OCI-LY7 (cell line): ENCODE results near the gene MFSD6L. TPM values are rescaled to one million over a fixed set of nuclear protein-coding genes. Genes with fewer than 3 reads are reported as not detected.

ENCODE experiments used
- Bru-seq: library from RNA; stranded (reverse); fragments of 400-500 nt; gene quantifications from one replicate; lab custom pipeline; 2021; lab: Mats Ljungman, UMichigan
- BruChase-seq, 2 experiments: library from RNA; stranded (reverse); fragments of 400-500 nt; gene quantifications; one replicate each; lab custom pipeline; 2021; lab: Mats Ljungman, UMichigan
- BruUV-seq: library from RNA; stranded (reverse); fragments of 400-500 nt; replicated peaks from 2 replicates; lab custom pipeline; 2021; lab: Mats Ljungman, UMichigan
- CTCF ChIA-PET: fragments of 300-600 bp; sonication (Branson Sonifier 250); formaldehyde crosslinking; loops from one replicate; lab custom pipeline; 2022; ENCODE audit warnings: antibody characterized with exemption; ENCODE audit not compliant: unreplicated experiment; lab: Charles Lee
- POLR2A ChIA-PET: fragments of 300-600 bp; sonication (Branson Sonifier 250); formaldehyde crosslinking; loops from one replicate; lab custom pipeline; 2022; ENCODE audit warnings: antibody characterized with exemption; lab: Charles Lee
- DNase-seq: peaks from one replicate; pipeline ENCODE4 v3.0.0-alpha.2; 2015; ENCODE audit warnings: low spot score
- H2AFZ ChIP-seq: fragments of 200-600 bp; sonication (generic), shearing (Covaris generic); 2 replicates; pipeline ENCODE4 v1.6.1; 2014; ENCODE audit warnings: mild to moderate bottlenecking, antibody characterized with exemption, low read length, moderate library complexity
- H3K27ac ChIP-seq: fragments of 200-600 bp; sonication (generic); 2 replicates; pipeline ENCODE4 v1.5.1; 2014; ENCODE audit warnings: mixed run types, low read depth, mild to moderate bottlenecking, moderate library complexity, low read length, inconsistent platforms; ENCODE audit not compliant: poor library complexity, severe bottlenecking
- H3K36me3 ChIP-seq: fragments of 200-600 bp; sonication (generic); 2 replicates; pipeline ENCODE4 v1.6.1; 2014; ENCODE audit warnings: mild to moderate bottlenecking, antibody characterized with exemption, low read length, moderate library complexity, mixed read lengths; ENCODE audit not compliant: insufficient read depth
- H3K4me1 ChIP-seq: fragments of 200-600 bp; sonication (generic); 2 replicates; pipeline ENCODE4 v1.5.1; 2014; ENCODE audit warnings: mild to moderate bottlenecking, low read length; ENCODE audit not compliant: insufficient read depth, poor library complexity, severe bottlenecking
- H3K4me2 ChIP-seq: fragments of 200-600 bp; sonication (generic); 2 replicates; pipeline ENCODE4 v1.6.1; 2014; ENCODE audit warnings: mild to moderate bottlenecking, low read length
- H3K4me3 ChIP-seq: fragments of 200-600 bp; sonication (generic); 2 replicates; pipeline ENCODE4 v1.5.1; 2014; ENCODE audit warnings: mild to moderate bottlenecking, low read depth, low read length; ENCODE audit not compliant: poor library complexity, severe bottlenecking
- H3K79me2 ChIP-seq: fragments of 200-600 bp; sonication (generic); 2 replicates; pipeline ENCODE4 v1.6.1; 2016; ENCODE audit warnings: low read depth, mild to moderate bottlenecking, low read length, moderate library complexity, mixed read lengths; ENCODE audit not compliant: insufficient read depth
- H3K9me2 ChIP-seq: fragments of 200-600 bp; sonication (generic); 2 replicates; pipeline ENCODE4 v1.6.1; 2016; ENCODE audit warnings: mild to moderate bottlenecking, low read length, mixed read lengths; ENCODE audit not compliant: insufficient read depth
- H3K9me3 ChIP-seq: fragments of 200-600 bp; sonication (generic); 2 replicates; pipeline ENCODE4 v1.6.1; 2014; ENCODE audit warnings: mild to moderate bottlenecking, mixed run types, low read length, mixed read lengths
- H4K20me1 ChIP-seq: fragments of 200-600 bp; sonication (generic); 2 replicates; pipeline ENCODE4 v1.6.1; 2014; ENCODE audit warnings: mild to moderate bottlenecking, antibody characterized with exemption, low read length, moderate library complexity, mixed read lengths; ENCODE audit not compliant: insufficient read depth
- CTCF ChIP-seq: fragments of 200-600 bp; sonication (generic); conservative IDR thresholded peaks from 2 replicates; pipeline ENCODE4 v1.5.1; 2014; ENCODE audit warnings: mild to moderate bottlenecking, antibody characterized with exemption, low read length, moderate library complexity, mixed read lengths
- EZH2phosphoT487 ChIP-seq: fragments of 200-600 bp; sonication (generic); IDR thresholded peaks from 2 replicates; pipeline ENCODE4 v1.6.1; 2018; ENCODE audit warnings: low read depth, borderline replicate concordance, mild to moderate bottlenecking, mixed run types, antibody characterized with exemption, low read length, moderate library complexity, mixed read lengths
- intact Hi-C: fragments of 100-400 bp; cut with micrococcal nuclease; formaldehyde crosslinking; loops from one replicate; pipeline ENCODE4 v1.10.0; 2022; ENCODE audit not compliant: unreplicated experiment
- long read RNA-seq: library from polyadenylated mRNA; stranded (forward); transcript quantifications from one replicate; pipeline ENCODE4 v2.0.0, GENCODE V29; 2022
- total RNA-seq, 2 experiments: library from RNA; depleted of rRNA in 1 of 2; stranded (reverse); fragments of >200 nt in 1 of 2; shearing (Covaris generic) in 1 of 2; gene quantifications; 2 replicates each; pipeline ENCODE4 v1.2.3, GENCODE V29; 2014 to 2022

MFSD6L gene
- total RNA-seq (2014; rRNA removed; shearing (Covaris generic)) (not detected in 2 replicates), total RNA-seq (2022) (not detected in 2 replicates), Bru-seq, nascent RNA (not detected), BruChase-seq, experiment 1, labeled RNA remaining after a 6-hour chase (not detected), BruChase-seq, experiment 2, labeled RNA remaining after a 2-hour chase (not detected)
- long read RNA-seq: 0 reads

GRCh38 chr17:8798846-8799569 lies at the start of gene MFSD6L:
Gene MFSD6L, minus strand, starts transcription at chr17:8799365. Its CDS starts 245 bp downstream, at chr17:8799120.
- Histone ChIP-seq H3K79me2 (no peaks in the 10 kb centered on the region), H3K4me1 (no peaks in the 10 kb centered on the region), H3K4me2 (no peak within 1 kb of the TSS), H3K9me3 (no peaks in the 10 kb centered on the region), H3K9me2 (no peaks in the 10 kb centered on the region), H3K27ac (no peak within 1 kb of the TSS), H2AFZ (no peak within 1 kb of the TSS), H3K36me3 (no peaks in the 10 kb centered on the region), H3K4me3 (no peak within 1 kb of the TSS), H4K20me1 (no peaks in the 10 kb centered on the region)
- intact Hi-C loops: no loop called here
- TF ChIP-seq EZH2phosphoT487: no peak
- TF ChIP-seq CTCF: no peak
- CTCF ChIA-PET: no interaction called here
- BruUV-seq: no TSS peak
- DNase-seq: no peak
- POLR2A ChIA-PET: no interaction called here

- Histone ChIP-seq H3K27ac (no peak overlapping the region), H3K9me3 (no peaks in the 10 kb centered on the region), H3K4me3 (no peak overlapping the region), H4K20me1 (no peaks in the 10 kb centered on the region), H3K4me1 (no peaks in the 10 kb centered on the region), H3K4me2 (no peak overlapping the region), H3K79me2 (no peaks in the 10 kb centered on the region), H3K36me3 (no peaks in the 10 kb centered on the region), H2AFZ (no peak overlapping the region), H3K9me2 (no peaks in the 10 kb centered on the region)
- CTCF ChIA-PET: no interaction called here
- BruUV-seq: no TSS peak
- DNase-seq: no peak
- intact Hi-C loops: no loop called here
- POLR2A ChIA-PET: no interaction called here
- no peak for TF ChIP-seq CTCF
- no peak for TF ChIP-seq EZH2phosphoT487
Observed at GRCh38 chr17:8847891-8848290, 48.7 kb upstream of the MFSD6L start.

- no peak overlapping the region for H3K4me2 ChIP-seq
- no peaks in the 10 kb centered on the region for H4K20me1 ChIP-seq
- no peaks in the 10 kb centered on the region for H3K9me3 ChIP-seq
- BruUV-seq: no TSS peak
- no peaks in the 10 kb centered on the region for H3K36me3 ChIP-seq
- H2AFZ ChIP-seq: peak overlapping the region; percentile 5; the same call in 1 of the 2 replicates
- intact Hi-C loops: no loop called here
- no peak overlapping the region for H3K4me3 ChIP-seq
- ChIA-PET CTCF (interaction anchor here (0.6 kb wide), 1 partner anchor 61 kb away, joined by 3 read pairs; no protein-coding TSS in a partner anchor), POLR2A (no interaction called here)
- no peaks in the 10 kb centered on the region for H3K79me2 ChIP-seq
- H3K27ac ChIP-seq: no peak overlapping the region
- H3K4me1 ChIP-seq: no peaks in the 10 kb centered on the region
- H3K9me2 ChIP-seq: no peaks in the 10 kb centered on the region
- DNase-seq: peak; percentile 26
- no peak for TF ChIP-seq CTCF
- no peak for TF ChIP-seq EZH2phosphoT487
Observed at GRCh38 chr17:8846768-8847211, 47.6 kb upstream of the MFSD6L start.
